ENCODE data around the gene MROH2B.

DNA sequence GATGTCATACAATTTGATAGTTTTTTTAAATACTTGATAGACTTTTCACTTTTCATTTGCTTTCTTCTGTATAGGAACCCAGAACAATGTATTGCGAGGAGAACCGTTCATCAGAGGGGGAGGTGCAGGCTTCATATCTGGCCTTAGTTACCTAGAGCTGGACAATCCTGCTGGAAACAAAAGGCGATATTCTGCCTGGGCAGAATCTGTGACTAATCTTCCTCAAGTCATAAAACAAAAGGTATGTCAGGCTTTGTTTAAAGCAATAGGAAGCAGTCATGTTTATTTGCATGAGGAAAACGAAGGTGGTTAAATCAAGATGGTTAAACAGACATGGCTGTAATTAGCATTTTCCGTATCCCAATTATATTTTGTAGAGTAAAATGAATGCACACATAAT, 115.8 kb downstream of the MROH2B start:
- TF ChIP-seq POLR2AphosphoS5 (IDR thresholded peaks at IDR 0.05; ENCODE audit: borderline replicate concordance, low read depth, low read length) (no peak), EZH2 (IDR thresholded peaks at IDR 0.05) (no peak)
